ENCODE measurements around the gene FIZ1. TPM values are rescaled to one million over a fixed set of nuclear protein-coding genes. Genes with fewer than 3 reads are reported as not detected.

The FIZ1 gene
- total RNA-seq, 2 experiments from 2014 or later = 6.0 to 17.1 TPM

DNA sequence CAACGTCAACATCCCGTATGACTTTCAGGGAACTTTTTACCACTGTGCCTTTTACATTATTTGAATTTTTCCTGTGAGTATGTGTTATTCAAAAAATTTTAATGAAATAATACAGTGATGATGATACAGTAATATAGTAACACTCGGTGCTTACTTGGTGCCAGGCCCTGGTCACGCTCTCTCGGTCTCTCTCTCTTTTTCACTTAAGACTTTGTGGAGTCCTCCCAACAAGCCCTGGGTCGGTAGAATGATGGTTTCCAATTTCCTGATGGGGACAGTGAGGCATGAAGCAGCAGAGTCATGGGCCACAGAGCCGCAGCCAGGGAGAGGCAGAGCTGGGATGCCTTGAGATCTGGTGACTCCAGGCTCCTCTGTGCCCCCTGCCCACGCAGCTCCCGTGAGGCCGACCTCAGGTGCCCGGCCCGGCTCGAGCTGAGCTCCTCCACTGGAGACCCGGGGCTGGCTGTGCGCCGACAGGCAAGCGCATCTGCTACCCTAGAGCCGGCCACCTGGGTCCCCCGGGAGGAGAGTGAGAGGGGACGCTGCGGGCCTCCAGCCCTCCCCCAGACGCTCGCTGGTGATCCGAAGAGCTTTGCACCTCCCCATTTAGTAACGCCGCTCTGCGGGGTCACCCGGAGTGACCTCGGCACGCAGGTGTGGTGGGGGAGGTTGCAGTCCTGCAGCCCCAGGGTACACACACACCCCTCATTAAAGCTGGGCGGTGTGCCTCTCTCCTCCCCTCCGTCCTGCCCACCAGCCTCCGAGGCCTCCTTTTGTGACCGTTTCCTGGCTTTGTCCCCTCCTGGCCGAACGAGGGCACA lies 49.6 kb downstream of the FIZ1 start:
- H4K20me1 ChIP-seq (ENCODE audit: insufficient read depth, low read length) = no peaks in the 10 kb centered on the region
- no peak overlapping the region for H3K27ac ChIP-seq (ENCODE audit: low read depth, low read length, poor library complexity, severe bottlenecking)
- POLR2A ChIA-PET = no interaction called here
- peak overlapping the region; percentile 2 for H3K4me3 ChIP-seq (ENCODE audit: low read depth, low read length, poor library complexity, severe bottlenecking)
- TF ChIP-seq EZH2phosphoT487 (IDR thresholded peaks at IDR 0.05; ENCODE audit: borderline replicate concordance, low read depth, low read length) = no peak
- TF ChIP-seq, protein P1, sequence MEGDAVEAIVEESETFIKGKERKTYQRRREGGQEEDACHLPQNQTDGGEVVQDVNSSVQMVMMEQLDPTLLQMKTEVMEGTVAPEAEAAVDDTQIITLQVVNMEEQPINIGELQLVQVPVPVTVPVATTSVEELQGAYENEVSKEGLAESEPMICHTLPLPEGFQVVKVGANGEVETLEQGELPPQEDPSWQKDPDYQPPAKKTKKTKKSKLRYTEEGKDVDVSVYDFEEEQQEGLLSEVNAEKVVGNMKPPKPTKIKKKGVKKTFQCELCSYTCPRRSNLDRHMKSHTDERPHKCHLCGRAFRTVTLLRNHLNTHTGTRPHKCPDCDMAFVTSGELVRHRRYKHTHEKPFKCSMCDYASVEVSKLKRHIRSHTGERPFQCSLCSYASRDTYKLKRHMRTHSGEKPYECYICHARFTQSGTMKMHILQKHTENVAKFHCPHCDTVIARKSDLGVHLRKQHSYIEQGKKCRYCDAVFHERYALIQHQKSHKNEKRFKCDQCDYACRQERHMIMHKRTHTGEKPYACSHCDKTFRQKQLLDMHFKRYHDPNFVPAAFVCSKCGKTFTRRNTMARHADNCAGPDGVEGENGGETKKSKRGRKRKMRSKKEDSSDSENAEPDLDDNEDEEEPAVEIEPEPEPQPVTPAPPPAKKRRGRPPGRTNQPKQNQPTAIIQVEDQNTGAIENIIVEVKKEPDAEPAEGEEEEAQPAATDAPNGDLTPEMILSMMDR (conservative IDR thresholded peaks at IDR 0.05; ENCODE audit: low read length) = no peak
- peaks cover 8% of the 10 kb centered on the region for H3K4me1 ChIP-seq (ENCODE audit: insufficient read depth, low read length, poor library complexity, severe bottlenecking)
- H3K4me2 ChIP-seq (ENCODE audit: low read length) = peak overlapping the region; percentile 49; the same call in 1 of the 2 replicates
- H3K79me2 ChIP-seq (ENCODE audit: insufficient read depth, low read depth, low read length) = no peaks in the 10 kb centered on the region
- H3K9me3 ChIP-seq (ENCODE audit: low read length) = no peaks in the 10 kb centered on the region
- peak; percentile 34 for DNase-seq (ENCODE audit: low spot score)
- no peaks in the 10 kb centered on the region for H3K9me2 ChIP-seq (ENCODE audit: insufficient read depth, low read length)
- H3K36me3 ChIP-seq (ENCODE audit: insufficient read depth, low read length) = no peaks in the 10 kb centered on the region
- BruUV-seq (replicated peaks) = no TSS peak
- H2AFZ ChIP-seq (ENCODE audit: low read length) = peak overlapping the region; percentile 55
- CTCF ChIA-PET (ENCODE audit: unreplicated experiment) = no interaction called here
- intact Hi-C loops (cut with micrococcal nuclease; ENCODE audit: unreplicated experiment) = no loop called here

DNA sequence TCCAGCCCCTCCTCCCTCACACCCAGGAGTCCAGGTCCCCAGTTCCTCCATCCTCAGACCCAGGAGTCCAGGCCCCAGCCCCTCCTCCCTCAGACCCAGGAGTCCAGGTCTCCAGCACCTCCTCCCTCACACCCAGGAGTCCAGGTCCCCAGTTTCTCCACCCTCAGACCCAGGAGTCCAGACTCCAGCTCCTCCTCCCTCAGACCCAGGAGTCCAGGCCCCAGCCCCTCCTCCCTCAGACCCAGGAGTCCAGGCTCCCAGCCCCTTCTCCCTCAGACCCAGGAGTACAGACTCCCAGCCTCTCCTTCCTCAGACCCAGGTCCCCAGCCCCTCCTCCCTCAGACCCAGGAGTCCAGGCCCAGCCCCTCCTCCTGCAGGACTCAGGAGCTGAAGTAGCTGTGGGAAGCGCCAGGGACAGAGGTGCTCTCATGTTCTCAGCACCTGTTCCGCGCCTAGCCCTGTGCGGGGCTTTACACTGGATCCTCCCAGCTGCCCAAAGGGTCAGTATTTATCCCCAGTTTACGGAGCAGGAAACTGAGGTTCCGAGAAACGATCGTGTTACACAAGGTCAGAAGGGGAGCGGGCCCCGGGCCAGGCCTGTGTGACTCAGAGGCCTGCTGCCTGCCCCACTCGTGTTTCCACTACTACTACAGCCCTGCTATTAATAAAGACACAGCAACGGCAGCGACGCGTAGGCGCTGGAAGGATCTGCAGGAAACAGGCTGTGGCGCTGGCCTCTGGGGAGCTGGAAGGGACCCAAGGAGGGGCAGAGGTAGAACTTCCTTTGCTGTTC lies 52.3 kb downstream of the FIZ1 start:
- no peak overlapping the region for H2AFZ ChIP-seq (ENCODE audit: low read length)
- H3K79me2 ChIP-seq (ENCODE audit: insufficient read depth, low read depth, low read length) = no peaks in the 10 kb centered on the region
- CTCF ChIA-PET (ENCODE audit: unreplicated experiment) = no interaction called here
- no peaks in the 10 kb centered on the region for H3K9me2 ChIP-seq (ENCODE audit: insufficient read depth, low read length)
- no TSS peak for BruUV-seq (replicated peaks)
- intact Hi-C loops (cut with micrococcal nuclease; ENCODE audit: unreplicated experiment) = no loop called here
- no peaks in the 10 kb centered on the region for H4K20me1 ChIP-seq (ENCODE audit: insufficient read depth, low read length)
- no peaks in the 10 kb centered on the region for H3K36me3 ChIP-seq (ENCODE audit: insufficient read depth, low read length)
- POLR2A ChIA-PET = no interaction called here
- no peak for TF ChIP-seq EZH2phosphoT487 (IDR thresholded peaks at IDR 0.05; ENCODE audit: borderline replicate concordance, low read depth, low read length)
- TF ChIP-seq, protein P1 (conservative IDR thresholded peaks at IDR 0.05; ENCODE audit: low read length) = no peak
- H3K9me3 ChIP-seq (ENCODE audit: low read length) = no peaks in the 10 kb centered on the region
- no peak overlapping the region for H3K4me3 ChIP-seq (ENCODE audit: low read depth, low read length, poor library complexity, severe bottlenecking)
- peaks cover 8% of the 10 kb centered on the region for H3K4me1 ChIP-seq (ENCODE audit: insufficient read depth, low read length, poor library complexity, severe bottlenecking)
- no peak overlapping the region for H3K27ac ChIP-seq (ENCODE audit: low read depth, low read length, poor library complexity, severe bottlenecking)
- no peak overlapping the region for H3K4me2 ChIP-seq (ENCODE audit: low read length)
- DNase-seq (ENCODE audit: low spot score) = no peak
